Measurements from ENCODE around the gene FGFBP3. TPM values are rescaled to one million over a fixed set of nuclear protein-coding genes. Genes with fewer than 3 reads are reported as not detected.

Gene FGFBP3
- total and polyA plus RNA-seq, 2 of the 13 experiments (the other 11 are each of a cell fraction or from before 2014, with no cell fraction given), result 0.50 to 2.0 TPM

- TF ChIP-seq CREB3 (CRISPR knock-in tag; IDR thresholded peaks at IDR 0.05), result no peak
- no peak for TF ChIP-seq SRSF4 (IDR thresholded peaks at IDR 0.05; ENCODE audit: low read depth, low read length, poor library complexity, severe bottlenecking)
These were observed 45.8 kb upstream of the FGFBP3 start (continued) for GRCh38 chr10:91955114-91955513.

- H4K20me1 ChIP-seq (ENCODE audit: insufficient read depth, low read length), result no peaks in the 10 kb centered on the region
- TF ChIP-seq CEBPG (CRISPR knock-in tag; IDR thresholded peaks at IDR 0.05), result 0 out of 2 replicates have a peak, but pooled peaks have one; percentile 19
- no peak for TF ChIP-seq ATF2 (CRISPR knock-in tag; IDR thresholded peaks at IDR 0.05)
- TF ChIP-seq CREBL2 (CRISPR knock-in tag; IDR thresholded peaks at IDR 0.05; ENCODE audit: borderline replicate concordance), result no peak
- no peak for TF ChIP-seq RAD51 (IDR thresholded peaks at IDR 0.05; ENCODE audit: borderline replicate concordance)
- no peak for TF ChIP-seq ZNF556 (CRISPR knock-in tag; IDR thresholded peaks at IDR 0.05; ENCODE audit: borderline replicate concordance)
- no peak for TF ChIP-seq ZNF547 (CRISPR knock-in tag; IDR thresholded peaks at IDR 0.05)
- peak; percentile 31; the same call in 1 of the 2 replicates for TF ChIP-seq CEBPB (IDR thresholded peaks at IDR 0.05; ENCODE audit: borderline replicate concordance, low read depth, low read length)
- peaks cover 26 to 65% of the 10 kb centered on the region in 2 experiments for H3K36me3 ChIP-seq (replicated peaks in 1 of 2; ENCODE audit: control insufficient read depth in 1 of 2, insufficient read depth in 2 of 2, low read length in 2 of 2)
- H3K79me2 ChIP-seq (ENCODE audit: insufficient read depth, low read length), result no peaks in the 10 kb centered on the region
- 98% methylated on average over 2 of the region's 2 CpGs for WGBS (ENCODE audit: low lambda C conversion rate)
- no peak overlapping the region for H2AFZ ChIP-seq (ENCODE audit: low read length)
- no peaks in the 10 kb centered on the region for H3K27me3 ChIP-seq (ENCODE audit: control insufficient read depth in 1 of 2, insufficient read depth in 2 of 2, low read length in 2 of 2)
- no peaks in the 10 kb centered on the region for H3K4me1 ChIP-seq (ENCODE audit: insufficient read depth, low read length)
- ChIA-PET CTCF (ENCODE audit: low intra/inter-chr PET ratio, low total read pairs) (no interaction called here), POLR2A (no interaction called here)
- ATAC-seq (no peak), FAIRE-seq (no peak), DNase-seq (ENCODE audit: low spot score) (peak; percentile 1)
- in situ Hi-C loops (cut with HindIII; ENCODE audit: extremely low pct_ligation_motif_present, low pct_unique_long_range_greater_than_20kb) (no loop called here), intact Hi-C loops (cut with micrococcal nuclease; ENCODE audit: unreplicated experiment) (no loop called here)
- H3K4me2 ChIP-seq (ENCODE audit: low read depth, low read length), result no peak overlapping the region
- H3K9me3 ChIP-seq (ENCODE audit: low read length), result no peaks in the 10 kb centered on the region
- H3K4me3 ChIP-seq (replicated peaks in 1 of 3; ENCODE audit: insufficient read depth in 1 of 3, low read depth in 2 of 3, low read length in 3 of 3), result no peak overlapping the region
- BruUV-seq (replicated peaks), result no TSS peak
- H3K27ac ChIP-seq (ENCODE audit: extremely low read length, insufficient read depth, low read length), result no peak overlapping the region
- no peak overlapping the region for H3K9ac ChIP-seq (ENCODE audit: insufficient read depth, low read depth, low read length)
These were observed 44.4 kb upstream of the FGFBP3 start for GRCh38 chr10:91953600-91954160.

Measured in HepG2 (cell line).